ENCODE measurements around the gene RNLS.

RNLS gene

GRCh38 chr10:88616250-88616977 is 33.3 kb upstream of the RNLS start:
- DNase-seq (ENCODE audit: low read depth), result no peak
- H3K4me3 ChIP-seq (ENCODE audit: control insufficient read depth, low read depth, low read length), result no peak overlapping the region
- no peak for TF ChIP-seq CTCF (conservative IDR thresholded peaks at IDR 0.05; ENCODE audit: control insufficient read depth, insufficient read depth, low read depth, low read length)

- DNase-seq (ENCODE audit: low read depth), result no peak
- no peak for TF ChIP-seq CTCF (conservative IDR thresholded peaks at IDR 0.05; ENCODE audit: control insufficient read depth, insufficient read depth, low read depth, low read length)
- no peak overlapping the region for H3K4me3 ChIP-seq (ENCODE audit: control insufficient read depth, low read depth, low read length)
These were observed 25.7 kb upstream of the RNLS start for GRCh38 chr10:88608780-88609179.

GRCh38 chr10:88608052-88608732 is 25.1 kb upstream of the RNLS start:
- DNase-seq (ENCODE audit: low read depth), result no peak
- TF ChIP-seq CTCF (conservative IDR thresholded peaks at IDR 0.05; ENCODE audit: control insufficient read depth, insufficient read depth, low read depth, low read length), result no peak
- no peak overlapping the region for H3K4me3 ChIP-seq (ENCODE audit: control insufficient read depth, low read depth, low read length)

GRCh38 chr10:88598055-88598454 is 14.9 kb upstream of the RNLS start:
- H3K4me3 ChIP-seq (ENCODE audit: control insufficient read depth, low read depth, low read length), result no peak overlapping the region
- no peak for DNase-seq (ENCODE audit: low read depth)
- no peak for TF ChIP-seq CTCF (conservative IDR thresholded peaks at IDR 0.05; ENCODE audit: control insufficient read depth, insufficient read depth, low read depth, low read length)

- DNase-seq (ENCODE audit: low read depth), result no peak
- TF ChIP-seq CTCF (conservative IDR thresholded peaks at IDR 0.05; ENCODE audit: control insufficient read depth, insufficient read depth, low read depth, low read length), result no peak
- H3K4me3 ChIP-seq (ENCODE audit: control insufficient read depth, low read depth, low read length), result no peak overlapping the region
These were observed 11.4 kb upstream of the RNLS start for GRCh38 chr10:88594482-88594881.

GRCh38 chr10:88592906-88593305 is 9.8 kb upstream of the RNLS start:
- H3K4me3 ChIP-seq (ENCODE audit: control insufficient read depth, low read depth, low read length), result no peak overlapping the region
- no peak for DNase-seq (ENCODE audit: low read depth)
- no peak for TF ChIP-seq CTCF (conservative IDR thresholded peaks at IDR 0.05; ENCODE audit: control insufficient read depth, insufficient read depth, low read depth, low read length)
